CD4-positive, alpha-beta T cell (primary cell): ENCODE results near the gene ADCYAP1R1. TPM values are rescaled to one million over a fixed set of nuclear protein-coding genes. Genes with fewer than 3 reads are reported as not detected.

Experiments
- ATAC-seq: fragments of 200-7000 bp; cut with Tn5 transposase; one replicate; pipeline ENCODE4 v1.10.0; 2022; ENCODE audit warnings: mild to moderate bottlenecking; ENCODE audit not compliant: poor library complexity
- CTCF ChIA-PET: fragments of 350-600 bp; sonication (Branson Sonifier 250); formaldehyde crosslinking; loops from one replicate; lab custom pipeline; 2021; ENCODE audit warnings: antibody characterized with exemption, inconsistent platforms; lab: Charles Lee
- POLR2A ChIA-PET: fragments of 350-600 bp; sonication (Branson Sonifier 250); formaldehyde crosslinking; loops from one replicate; lab custom pipeline; 2021; ENCODE audit warnings: antibody characterized with exemption, inconsistent platforms; lab: Charles Lee
- DNase-seq, 14 experiments: peaks; one replicate each; pipeline ENCODE4 v3.0.0-alpha.2; 2013 to 2020; ENCODE audit warnings: mixed read lengths in 2 of 14
- H3K27ac ChIP-seq, 2 donors: one replicate each; pipeline versions ENCODE4 v1.5.1 to v1.7.0; 2013; ENCODE audit warnings: low read length in 2 of 2, low read depth in 1 of 2, mild to moderate bottlenecking in 1 of 2
- H3K27me3 ChIP-seq, 2 experiments: 1 replicate in 1 of 2; 2 replicates in 1 of 2; pipeline versions ENCODE4 v1.6.1 to v1.7.0; 2013; ENCODE audit warnings: low read length in 2 of 2, control low read depth in 1 of 2, mild to moderate bottlenecking in 1 of 2, moderate library complexity in 1 of 2; ENCODE audit not compliant: insufficient read depth in 2 of 2, control insufficient read depth in 1 of 2
- H3K36me3 ChIP-seq: one replicate; pipeline ENCODE4 v1.6.1; 2013; ENCODE audit warnings: low read length, control low read depth; ENCODE audit not compliant: insufficient read depth
- H3K4me1 ChIP-seq: one replicate; pipeline ENCODE4 v1.6.1; 2013; ENCODE audit warnings: low read length, control low read depth; ENCODE audit not compliant: insufficient read depth
- H3K4me3 ChIP-seq: one replicate; pipeline ENCODE4 v1.5.1; 2013; ENCODE audit warnings: mild to moderate bottlenecking, low read length, moderate library complexity
- H3K9me3 ChIP-seq, 2 experiments: 1 replicate in 1 of 2; 2 replicates in 1 of 2; pipeline versions ENCODE4 v1.6.1 to v1.7.0; 2013; ENCODE audit warnings: low read length in 2 of 2, mild to moderate bottlenecking in 2 of 2, control low read depth in 1 of 2, moderate library complexity in 1 of 2; ENCODE audit not compliant: control insufficient read depth in 1 of 2, insufficient read depth in 1 of 2
- H3K27ac Mint-ChIP-seq: one replicate; pipeline ENCODE4 v1.8.0; 2020; ENCODE audit warnings: mixed read lengths
- H3K27me3 Mint-ChIP-seq: one replicate; pipeline ENCODE4 v1.8.0; 2021; ENCODE audit warnings: mixed read lengths
- H3K36me3 Mint-ChIP-seq: one replicate; pipeline ENCODE4 v1.8.0; 2021; ENCODE audit warnings: low read depth, mixed read lengths
- H3K4me1 Mint-ChIP-seq: one replicate; pipeline ENCODE4 v1.8.0; 2021; ENCODE audit warnings: low read depth, mixed read lengths
- H3K4me3 Mint-ChIP-seq: one replicate; pipeline ENCODE4 v1.8.0; 2020; ENCODE audit warnings: mild to moderate bottlenecking, mixed read lengths
- H3K9me3 Mint-ChIP-seq: one replicate; pipeline ENCODE4 v1.8.0; 2020; ENCODE audit warnings: mixed read lengths
- CTCF ChIP-seq: fragments of 200-600 bp; IDR thresholded peaks from one replicate; pipeline ENCODE4 v1.8.0; 2022; ENCODE audit warnings: antibody characterized with exemption, mild to moderate bottlenecking
- intact Hi-C, 2 experiments: fragments of 100-400 bp; cut with DNase I in 1 of 2; cut with micrococcal nuclease in 1 of 2; formaldehyde crosslinking; loops; one replicate each; pipeline versions ENCODE4 v1.15.1 to v1.9.0; 2023 to 2025; cut with DNase I, micrococcal nuclease
- total RNA-seq, 174 experiments: library from RNA in 2 of 174; stranded (reverse) in 2 of 174; gene quantifications; one replicate each; pipeline ENCODE4 v1.2.3 and lab custom pipeline; 2021 to 2026

ADCYAP1R1 gene
- total RNA-seq, 2 experiments from 2014 or later: not detected

DNA sequence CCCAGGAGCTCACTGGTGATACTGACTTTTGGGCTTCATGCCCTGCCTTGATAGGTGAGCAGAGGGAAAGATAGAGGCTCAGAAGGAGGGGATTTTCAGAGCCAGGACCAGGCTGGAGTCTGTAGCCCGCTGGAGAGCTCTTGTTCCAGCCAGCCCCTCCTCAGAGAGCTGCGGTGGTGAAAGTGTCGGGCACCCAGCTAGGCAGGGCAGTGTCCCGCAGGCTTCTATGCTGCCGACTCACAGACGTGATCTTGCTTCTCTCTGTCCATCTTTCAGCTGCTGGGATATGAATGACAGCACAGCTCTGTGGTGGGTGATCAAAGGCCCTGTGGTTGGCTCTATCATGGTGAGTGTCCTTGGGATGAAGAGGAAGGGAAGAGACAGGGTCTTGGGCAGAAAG, 35.2 kb downstream of the ADCYAP1R1 start:
- no peak overlapping the region for H3K27ac Mint-ChIP-seq
- no peak overlapping the region for H3K27ac ChIP-seq
- no peaks in the 10 kb centered on the region for H3K4me1 ChIP-seq
- ATAC-seq: no peak
- no peak overlapping the region for H3K4me3 Mint-ChIP-seq
- POLR2A ChIA-PET: no interaction called here
- CTCF ChIA-PET: no interaction called here
- H3K27me3 Mint-ChIP-seq: peaks cover 15% of the 10 kb centered on the region
- no peaks in the 10 kb centered on the region for H3K9me3 Mint-ChIP-seq
- no peak for DNase-seq
- no peaks in the 10 kb centered on the region for H3K4me1 Mint-ChIP-seq
- H3K36me3 Mint-ChIP-seq: no peaks in the 10 kb centered on the region
- H3K9me3 ChIP-seq: no peaks in the 10 kb centered on the region
- intact Hi-C loops: no loop called here
- H3K36me3 ChIP-seq: no peaks in the 10 kb centered on the region
- TF ChIP-seq CTCF: no peak
- H3K27me3 ChIP-seq: peaks cover 0 to 2% of the 10 kb centered on the region in 2 experiments
- no peak overlapping the region for H3K4me3 ChIP-seq

- H3K9me3 Mint-ChIP-seq: no peaks in the 10 kb centered on the region
- no peaks in the 10 kb centered on the region for H3K36me3 ChIP-seq
- ATAC-seq: no peak
- H3K27ac ChIP-seq: no peak overlapping the region
- CTCF ChIA-PET: no interaction called here
- no peaks in the 10 kb centered on the region for H3K9me3 ChIP-seq
- H3K27me3 ChIP-seq: peaks cover 0 to 4% of the 10 kb centered on the region in 2 experiments
- peaks cover 18% of the 10 kb centered on the region for H3K27me3 Mint-ChIP-seq
- intact Hi-C loops: no loop called here
- POLR2A ChIA-PET: no interaction called here
- no peaks in the 10 kb centered on the region for H3K4me1 ChIP-seq
- no peaks in the 10 kb centered on the region for H3K4me1 Mint-ChIP-seq
- no peak for DNase-seq
- TF ChIP-seq CTCF: no peak
- H3K4me3 Mint-ChIP-seq: no peak overlapping the region
- H3K27ac Mint-ChIP-seq: no peak overlapping the region
- no peaks in the 10 kb centered on the region for H3K36me3 Mint-ChIP-seq
- H3K4me3 ChIP-seq: no peak overlapping the region
These were observed 39.9 kb downstream of the ADCYAP1R1 start for GRCh38 chr7:31091924-31092434.

- ChIA-PET POLR2A (no interaction called here), CTCF (no interaction called here)
- H3K4me3 Mint-ChIP-seq: no peak overlapping the region
- H3K4me1 ChIP-seq: no peaks in the 10 kb centered on the region
- DNase-seq: no peak
- intact Hi-C loops: no loop called here
- peaks cover 0 to 4% of the 10 kb centered on the region in 2 experiments for H3K27me3 ChIP-seq
- no peak overlapping the region for H3K4me3 ChIP-seq
- no peak for ATAC-seq
- no peaks in the 10 kb centered on the region for H3K36me3 ChIP-seq
- no peaks in the 10 kb centered on the region for H3K36me3 Mint-ChIP-seq
- H3K27me3 Mint-ChIP-seq: peaks cover 18% of the 10 kb centered on the region
- no peaks in the 10 kb centered on the region for H3K4me1 Mint-ChIP-seq
- H3K9me3 ChIP-seq: no peaks in the 10 kb centered on the region
- no peak for TF ChIP-seq CTCF
- no peak overlapping the region for H3K27ac Mint-ChIP-seq
- no peak overlapping the region for H3K27ac ChIP-seq
- no peaks in the 10 kb centered on the region for H3K9me3 Mint-ChIP-seq
These were observed 40.5 kb downstream of the ADCYAP1R1 start for GRCh38 chr7:31092606-31093005.
